ENCODE measurements around the gene GRIN3A.

GRIN3A gene

DNA sequence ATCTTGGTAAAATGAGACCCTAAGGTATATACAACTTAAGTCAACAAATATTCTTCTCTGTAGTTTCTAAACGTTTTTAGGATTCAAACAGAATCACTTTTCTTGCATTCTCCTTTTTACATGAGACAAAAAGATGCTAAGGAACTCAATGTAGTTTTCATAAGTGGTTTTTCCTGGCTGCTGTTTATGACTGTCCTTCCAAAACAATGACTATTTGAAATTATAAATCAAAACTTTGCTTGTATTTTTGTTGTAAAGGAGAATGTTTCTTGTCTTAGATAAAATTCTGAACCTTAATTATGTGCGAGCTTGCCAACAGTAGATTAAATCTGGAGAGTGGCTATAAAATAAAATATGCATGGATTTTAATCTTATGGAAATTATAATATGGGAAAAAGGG is 53.8 kb downstream of the GRIN3A start:
- Histone ChIP-seq H3K27me3 (ENCODE audit: insufficient read depth, low read length) (no peaks in the 10 kb centered on the region), H3K36me3 (ENCODE audit: insufficient read depth, low read length) (no peaks in the 10 kb centered on the region), H3K79me2 (ENCODE audit: insufficient read depth, low read length) (no peaks in the 10 kb centered on the region), H2AFZ (ENCODE audit: low read length) (no peak overlapping the region), H4K20me1 (ENCODE audit: insufficient read depth, low read length) (no peaks in the 10 kb centered on the region), H3K4me3 (ENCODE audit: low read depth, low read length, poor library complexity, severe bottlenecking) (no peak overlapping the region), H3K27ac (ENCODE audit: low read depth, low read length, poor library complexity, severe bottlenecking) (no peak overlapping the region), H3K9me3 (ENCODE audit: low read length) (no peaks in the 10 kb centered on the region), H3K9me2 (ENCODE audit: low read depth, low read length) (no peaks in the 10 kb centered on the region), H3K9ac (ENCODE audit: low read length) (no peak overlapping the region), H3K4me2 (ENCODE audit: low read length) (no peak overlapping the region), H3K4me1 (ENCODE audit: insufficient read depth, low read length, severe bottlenecking) (no peaks in the 10 kb centered on the region), H3F3A (ENCODE audit: insufficient read depth, low read length) (no peaks in the 10 kb centered on the region)
- no peak for TF ChIP-seq CTCF (IDR thresholded peaks at IDR 0.05; ENCODE audit: low read length)
- no peak for TF ChIP-seq EZH2 (IDR thresholded peaks at IDR 0.05; ENCODE audit: borderline replicate concordance, low read length)

DNA sequence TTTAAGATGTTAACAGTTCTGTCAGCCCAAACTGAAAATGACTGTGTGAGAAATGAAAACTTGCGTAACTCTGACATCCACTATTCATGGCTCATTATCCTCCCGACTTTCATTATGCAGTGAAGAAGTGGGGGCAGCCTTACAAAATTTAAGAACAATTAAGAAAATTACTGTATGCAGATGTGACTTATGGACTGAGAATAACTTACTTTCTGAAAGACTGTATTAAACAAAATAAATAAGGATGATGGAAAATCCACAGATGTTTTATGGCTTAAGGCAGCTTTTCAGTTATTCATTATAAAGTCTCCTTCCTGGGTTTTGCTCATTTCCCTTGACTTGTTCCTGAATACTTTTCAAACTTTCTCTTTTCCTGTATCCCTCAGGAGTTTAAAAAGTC is 55.2 kb downstream of the GRIN3A start:
- H3K79me2 ChIP-seq (ENCODE audit: insufficient read depth, low read length), result no peaks in the 10 kb centered on the region
- no peaks in the 10 kb centered on the region for H3K4me1 ChIP-seq (ENCODE audit: insufficient read depth, low read length, severe bottlenecking)
- H3K9me2 ChIP-seq (ENCODE audit: low read depth, low read length), result no peaks in the 10 kb centered on the region
- no peak overlapping the region for H2AFZ ChIP-seq (ENCODE audit: low read length)
- H4K20me1 ChIP-seq (ENCODE audit: insufficient read depth, low read length), result no peaks in the 10 kb centered on the region
- H3K27ac ChIP-seq (ENCODE audit: low read depth, low read length, poor library complexity, severe bottlenecking), result no peak overlapping the region
- TF ChIP-seq CTCF (IDR thresholded peaks at IDR 0.05; ENCODE audit: low read length), result no peak
- no peak for TF ChIP-seq EZH2 (IDR thresholded peaks at IDR 0.05; ENCODE audit: borderline replicate concordance, low read length)
- H3K27me3 ChIP-seq (ENCODE audit: insufficient read depth, low read length), result no peaks in the 10 kb centered on the region
- H3K9ac ChIP-seq (ENCODE audit: low read length), result no peak overlapping the region
- H3K4me2 ChIP-seq (ENCODE audit: low read length), result no peak overlapping the region
- H3F3A ChIP-seq (ENCODE audit: insufficient read depth, low read length), result no peaks in the 10 kb centered on the region
- no peak overlapping the region for H3K4me3 ChIP-seq (ENCODE audit: low read depth, low read length, poor library complexity, severe bottlenecking)
- H3K36me3 ChIP-seq (ENCODE audit: insufficient read depth, low read length), result no peaks in the 10 kb centered on the region
- H3K9me3 ChIP-seq (ENCODE audit: low read length), result no peaks in the 10 kb centered on the region

DNA sequence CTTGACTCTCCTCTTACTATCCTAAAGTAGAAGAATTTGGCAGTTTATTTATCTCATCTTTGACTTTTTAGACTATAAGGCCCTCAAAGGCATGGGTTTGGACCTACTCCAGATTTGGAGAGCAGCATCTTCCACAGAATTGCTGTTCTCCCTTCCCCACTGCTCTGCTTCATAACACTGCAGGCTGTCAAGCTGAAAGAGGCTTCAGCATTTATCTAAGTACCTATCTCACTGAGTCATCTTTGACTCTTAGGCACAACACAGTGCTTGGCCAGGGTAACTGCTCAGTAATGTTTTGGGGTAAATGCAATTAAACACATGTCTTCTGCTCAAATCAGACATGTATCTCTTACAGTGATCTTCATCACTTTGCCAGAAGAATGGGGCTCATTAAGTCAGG is 60.6 kb downstream of the GRIN3A start:
- no peaks in the 10 kb centered on the region for H3K27me3 ChIP-seq (ENCODE audit: insufficient read depth, low read length)
- no peak overlapping the region for H3K27ac ChIP-seq (ENCODE audit: low read depth, low read length, poor library complexity, severe bottlenecking)
- no peak overlapping the region for H3K9ac ChIP-seq (ENCODE audit: low read length)
- no peak overlapping the region for H3K4me3 ChIP-seq (ENCODE audit: low read depth, low read length, poor library complexity, severe bottlenecking)
- no peaks in the 10 kb centered on the region for H3K36me3 ChIP-seq (ENCODE audit: insufficient read depth, low read length)
- no peak overlapping the region for H2AFZ ChIP-seq (ENCODE audit: low read length)
- no peaks in the 10 kb centered on the region for H3K9me2 ChIP-seq (ENCODE audit: low read depth, low read length)
- TF ChIP-seq CTCF (IDR thresholded peaks at IDR 0.05; ENCODE audit: low read length) (no peak), EZH2 (IDR thresholded peaks at IDR 0.05; ENCODE audit: borderline replicate concordance, low read length) (no peak)
- H4K20me1 ChIP-seq (ENCODE audit: insufficient read depth, low read length), result no peaks in the 10 kb centered on the region
- H3K4me1 ChIP-seq (ENCODE audit: insufficient read depth, low read length, severe bottlenecking), result no peaks in the 10 kb centered on the region
- no peaks in the 10 kb centered on the region for H3F3A ChIP-seq (ENCODE audit: insufficient read depth, low read length)
- H3K79me2 ChIP-seq (ENCODE audit: insufficient read depth, low read length), result no peaks in the 10 kb centered on the region
- H3K4me2 ChIP-seq (ENCODE audit: low read length), result no peak overlapping the region
- H3K9me3 ChIP-seq (ENCODE audit: low read length), result no peaks in the 10 kb centered on the region
